Loucy (cell line): ENCODE data around the gene ENTPD6.

ENCODE experiments used
- CTCF ChIP-seq: fragments of 200-600 bp; sonication (generic); conservative IDR thresholded peaks from 2 replicates; pipeline ENCODE4 v1.5.1; 2014; ENCODE audit warnings: mild to moderate bottlenecking, antibody characterized with exemption, low read length
- EZH2phosphoT487 ChIP-seq: fragments of 200-600 bp; IDR thresholded peaks from 2 replicates; pipeline ENCODE4 v1.6.1; 2018; ENCODE audit warnings: antibody characterized with exemption, mild to moderate bottlenecking, moderate library complexity, borderline replicate concordance

DNA sequence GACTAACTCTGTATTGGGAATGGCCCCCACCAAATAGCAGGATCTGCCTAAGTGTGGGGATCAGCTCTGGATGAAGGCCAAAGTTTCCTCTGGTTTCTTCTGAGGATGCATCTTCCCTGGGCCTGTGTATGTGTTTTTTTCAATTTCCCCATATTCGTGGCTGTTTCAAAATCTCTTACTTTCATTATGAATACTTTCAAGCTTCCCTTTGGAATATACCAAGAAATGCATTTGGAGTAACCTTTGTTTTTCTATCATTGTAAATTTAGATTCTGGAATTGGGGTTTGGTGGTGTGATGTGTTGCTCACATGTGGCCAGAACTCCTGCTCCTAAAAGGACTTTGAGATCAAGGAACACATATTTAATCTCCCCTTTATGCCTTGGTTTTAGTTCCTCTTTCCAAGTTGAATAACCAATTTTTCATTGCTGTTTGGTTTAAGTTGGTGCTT, 8.4 kb downstream of the ENTPD6 start:
- TF ChIP-seq CTCF, result no peak
- no peak for TF ChIP-seq EZH2phosphoT487
